Mucosa of rectum (tissue), 2 donors: ENCODE results near the gene SLC39A2.
A peak's percentile ranks its signal among the peaks of the same experiment; 100 is the strongest.

Experiments
- H3K27ac ChIP-seq, 2 donors: one replicate each; pipeline ENCODE4 v1.7.0; 2013; ENCODE audit warnings: inconsistent platforms in 2 of 2, low read depth in 2 of 2, low read length in 2 of 2
- H3K27me3 ChIP-seq, 2 donors: one replicate each; pipeline ENCODE4 v1.7.0; 2013; ENCODE audit warnings: low read length in 2 of 2; ENCODE audit not compliant: control insufficient read depth in 2 of 2, insufficient read depth in 2 of 2
- H3K36me3 ChIP-seq, 2 donors: one replicate each; pipeline ENCODE4 v1.7.0; 2013; ENCODE audit warnings: low read length in 2 of 2; ENCODE audit not compliant: control insufficient read depth in 2 of 2, insufficient read depth in 2 of 2
- H3K4me1 ChIP-seq, 2 donors: one replicate each; pipeline ENCODE4 v1.7.0; 2013; ENCODE audit warnings: low read length in 2 of 2, mild to moderate bottlenecking in 1 of 2; ENCODE audit not compliant: control insufficient read depth in 2 of 2, insufficient read depth in 2 of 2
- H3K4me3 ChIP-seq, 2 donors: one replicate each; pipeline ENCODE4 v1.7.0; 2013; ENCODE audit warnings: low read length in 2 of 2
- H3K9ac ChIP-seq, 2 donors: one replicate each; pipeline ENCODE4 v1.7.0; 2013; ENCODE audit warnings: low read length in 2 of 2, low read depth in 1 of 2, mild to moderate bottlenecking in 1 of 2
- H3K9me3 ChIP-seq, 2 donors: one replicate each; pipeline ENCODE4 v1.7.0; 2013; ENCODE audit warnings: low read length in 2 of 2; ENCODE audit not compliant: control insufficient read depth in 2 of 2
- donor health status: healthy.
- donor health status: Normal muscosa, but diverticular disease.

SLC39A2 gene

GRCh38 chr14:21043974-21044618 is 45.0 kb downstream of the SLC39A2 start:
- Histone ChIP-seq H3K9ac (peak overlapping the region in 1 of 2 donors; percentile 14), H3K27ac (peak overlapping the region; percentile 30 to 39), H3K36me3 (no peaks in the 10 kb centered on the region), H3K4me1 (peaks cover 20 to 26% of the 10 kb centered on the region in 2 donors), H3K4me3 (no peak overlapping the region), H3K9me3 (no peaks in the 10 kb centered on the region), H3K27me3 (no peaks in the 10 kb centered on the region)

GRCh38 chr14:21047378-21047781 is 48.3 kb downstream of the SLC39A2 start:
- H3K9me3 ChIP-seq: no peaks in the 10 kb centered on the region
- H3K9ac ChIP-seq: no peak overlapping the region
- H3K36me3 ChIP-seq: no peaks in the 10 kb centered on the region
- H3K27ac ChIP-seq: no peak overlapping the region
- peaks cover 14 to 17% of the 10 kb centered on the region in 2 donors for H3K4me1 ChIP-seq
- no peaks in the 10 kb centered on the region for H3K27me3 ChIP-seq
- H3K4me3 ChIP-seq: no peak overlapping the region

GRCh38 chr14:21048638-21049037 is 49.5 kb downstream of the SLC39A2 start:
- no peaks in the 10 kb centered on the region for H3K9me3 ChIP-seq
- no peak overlapping the region for H3K4me3 ChIP-seq
- no peaks in the 10 kb centered on the region for H3K27me3 ChIP-seq
- no peak overlapping the region for H3K9ac ChIP-seq
- H3K27ac ChIP-seq: no peak overlapping the region
- H3K36me3 ChIP-seq: no peaks in the 10 kb centered on the region
- peaks cover 5 to 9% of the 10 kb centered on the region in 2 donors for H3K4me1 ChIP-seq

- Histone ChIP-seq H3K4me1 (peaks cover 6 to 11% of the 10 kb centered on the region in 2 donors), H3K27me3 (no peaks in the 10 kb centered on the region), H3K36me3 (no peaks in the 10 kb centered on the region), H3K27ac (no peak overlapping the region), H3K4me3 (no peak overlapping the region), H3K9ac (no peak overlapping the region), H3K9me3 (no peaks in the 10 kb centered on the region)
These were observed 50.2 kb downstream of the SLC39A2 start for GRCh38 chr14:21049271-21049673.

GRCh38 chr14:21050597-21050996 is 51.5 kb downstream of the SLC39A2 start:
- no peaks in the 10 kb centered on the region for H3K27me3 ChIP-seq
- no peak overlapping the region for H3K4me3 ChIP-seq
- no peaks in the 10 kb centered on the region for H3K36me3 ChIP-seq
- no peak overlapping the region for H3K27ac ChIP-seq
- H3K4me1 ChIP-seq: peaks cover 6 to 23% of the 10 kb centered on the region in 2 donors
- H3K9ac ChIP-seq: no peak overlapping the region
- H3K9me3 ChIP-seq: no peaks in the 10 kb centered on the region
